Tongue (tissue), 2 donors: ENCODE data around the gene NR6A1. TPM values are rescaled to one million over a fixed set of nuclear protein-coding genes. Genes with fewer than 3 reads are reported as not detected.

Source experiments
- DNase-seq: peaks from one replicate; pipeline ENCODE4 v3.0.0-alpha.2; 2015
- total RNA-seq: library from RNA; depleted of rRNA; stranded (reverse); fragments of >200 nt; gene quantifications from one replicate; pipeline ENCODE4 v1.2.3, GENCODE V29; 2014

NR6A1 gene
- total RNA-seq = 1.0 TPM

- DNase-seq = peak; percentile 99
Observed at GRCh38 chr9:124771021-124771866, at the start of gene NR6A1. Gene NR6A1, minus strand, starts transcription at chr9:124771311.

- no peak for DNase-seq
Observed at GRCh38 chr9:124818431-124819281, 47.5 kb upstream of the NR6A1 start.

DNA sequence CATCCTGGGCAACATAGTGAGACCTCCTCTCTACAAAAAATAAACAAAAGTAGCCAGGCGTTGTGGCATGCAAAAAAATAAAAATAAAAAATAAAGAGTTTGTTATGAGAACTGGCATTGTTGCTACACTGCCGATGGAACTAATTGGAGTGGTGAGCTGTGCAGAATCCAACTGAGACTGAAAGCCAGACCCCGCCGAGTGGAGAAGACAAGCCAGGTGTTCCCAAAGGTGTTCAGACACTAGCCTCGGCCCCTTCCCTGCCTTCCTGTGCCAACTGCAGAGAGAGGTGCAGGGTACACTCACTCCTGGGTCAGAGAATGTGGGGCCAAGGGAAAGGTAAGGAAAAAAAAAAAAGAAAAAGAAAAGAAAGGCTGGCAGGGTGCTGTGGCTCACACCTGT, 44.5 kb upstream of the NR6A1 start:
- no peak for DNase-seq

DNA sequence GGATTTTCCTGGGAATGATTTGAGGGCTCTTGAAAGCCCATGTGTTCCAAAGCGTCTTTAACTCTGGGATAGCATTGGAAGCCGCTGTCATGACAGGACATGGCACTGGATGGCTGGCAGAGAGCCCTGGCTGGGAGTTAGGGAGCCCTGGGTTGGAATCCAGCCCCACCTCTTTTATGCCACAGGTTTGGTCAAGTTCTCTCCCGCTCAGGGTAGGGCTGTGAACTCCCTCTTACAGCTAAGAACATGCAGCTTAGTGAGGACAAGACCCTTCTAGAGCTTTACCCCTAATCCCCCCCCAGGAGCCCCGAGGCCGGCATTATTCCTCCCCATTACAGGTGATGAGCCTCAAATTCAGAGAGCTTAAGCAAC, 43.0 kb upstream of the NR6A1 start:
- peak; percentile 45 for DNase-seq

- no peak for DNase-seq
Observed at GRCh38 chr9:124813501-124814163, 42.5 kb upstream of the NR6A1 start.

- no peak for DNase-seq
Observed at GRCh38 chr9:124813041-124813440, 41.9 kb upstream of the NR6A1 start.

DNA sequence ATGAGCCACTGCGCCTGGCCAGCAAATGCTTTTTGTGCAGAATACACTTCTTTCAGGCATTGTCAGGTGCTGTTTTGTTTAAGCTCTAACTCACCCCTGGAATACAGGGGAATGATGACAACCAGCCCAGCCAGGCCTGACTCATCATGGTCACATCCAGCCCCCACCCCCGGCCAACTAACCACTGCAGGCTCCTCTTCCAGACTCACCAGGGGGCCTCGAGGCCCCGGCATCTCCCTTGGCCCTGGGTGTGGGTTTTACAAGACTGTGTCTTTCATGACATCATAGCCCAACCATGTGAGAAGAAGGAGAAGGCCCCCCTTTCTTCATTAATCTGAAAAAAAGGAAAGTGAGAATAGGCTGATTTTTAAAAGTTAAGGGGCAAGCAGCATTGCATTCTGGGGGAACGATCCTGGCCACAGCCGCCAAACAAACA, 41.3 kb upstream of the NR6A1 start:
- peak; percentile 83 for DNase-seq

- DNase-seq = peak; percentile 89
Observed at GRCh38 chr9:124810663-124811355, 39.7 kb upstream of the NR6A1 start.

- DNase-seq = no peak
Observed at GRCh38 chr9:124809741-124810500, 38.8 kb upstream of the NR6A1 start.

GRCh38 chr9:124809211-124809610, 38.1 kb upstream of the NR6A1 start:
- no peak for DNase-seq

GRCh38 chr9:124808246-124808956, 37.3 kb upstream of the NR6A1 start:
- no peak for DNase-seq

DNA sequence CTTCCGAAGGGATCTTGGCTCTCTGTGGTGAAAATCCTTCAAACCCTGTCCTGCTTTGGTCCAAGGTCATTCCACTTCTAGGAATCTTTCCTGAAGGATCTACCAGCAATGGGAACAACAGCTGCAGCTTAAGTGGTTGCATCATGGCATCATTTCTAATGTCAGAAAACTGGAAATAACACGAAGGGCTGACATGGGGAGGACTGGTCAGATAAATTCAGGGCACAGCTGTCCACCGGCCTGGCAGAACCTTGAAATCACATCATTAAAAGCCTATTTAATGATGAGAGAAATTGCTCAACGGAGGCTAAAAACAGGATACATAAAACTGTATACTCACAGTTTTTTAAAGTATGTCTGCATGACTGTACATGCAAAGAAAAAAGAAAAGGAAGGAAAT, 34.1 kb upstream of the NR6A1 start:
- DNase-seq = peak; percentile 85

- DNase-seq = no peak
Observed at GRCh38 chr9:124803911-124804310, 32.8 kb upstream of the NR6A1 start.

DNA sequence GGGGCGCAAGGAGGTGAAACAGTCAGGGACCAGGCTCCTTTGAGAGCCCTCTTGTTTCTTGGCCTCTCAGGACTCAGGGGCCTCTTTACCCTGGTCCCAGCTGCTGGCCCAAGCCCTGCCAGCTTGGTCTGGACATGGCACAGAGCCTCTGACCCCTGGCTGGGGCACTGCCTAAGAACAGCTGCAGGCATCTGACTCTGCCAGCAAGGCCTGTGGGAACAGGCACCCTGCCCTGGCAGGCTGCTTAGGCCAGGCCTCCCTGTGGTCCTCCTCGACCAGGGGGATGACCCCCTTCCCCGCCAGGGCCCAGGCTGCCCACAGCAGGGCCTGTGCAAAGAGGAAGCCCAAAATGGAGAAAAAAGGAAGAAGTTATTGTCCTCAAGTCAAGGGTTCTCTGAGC, 31.3 kb upstream of the NR6A1 start:
- peak; percentile 47 for DNase-seq

DNA sequence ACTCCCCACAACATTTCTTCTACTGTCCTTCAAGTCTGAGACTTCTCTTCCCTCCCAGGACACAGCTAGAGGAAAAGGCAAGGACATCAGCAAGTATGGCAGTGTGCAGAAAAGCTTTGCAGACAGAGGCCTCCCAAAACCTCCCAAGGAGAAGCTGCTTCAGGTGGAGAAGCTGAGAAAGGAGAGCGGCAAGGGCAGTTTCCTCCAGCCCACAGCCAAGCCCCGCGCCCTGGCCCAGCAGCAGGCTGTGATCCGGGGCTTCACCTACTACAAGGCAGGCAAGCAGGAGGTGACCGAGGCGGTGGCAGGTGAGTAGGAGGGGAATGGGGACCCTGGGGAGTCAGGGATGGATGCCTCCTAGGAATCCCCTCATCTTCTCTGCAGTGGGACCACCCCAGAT, 30.2 kb upstream of the NR6A1 start:
- DNase-seq = no peak

- peak; percentile 54 for DNase-seq
Observed at GRCh38 chr9:124800306-124801259, 29.5 kb upstream of the NR6A1 start.

DNA sequence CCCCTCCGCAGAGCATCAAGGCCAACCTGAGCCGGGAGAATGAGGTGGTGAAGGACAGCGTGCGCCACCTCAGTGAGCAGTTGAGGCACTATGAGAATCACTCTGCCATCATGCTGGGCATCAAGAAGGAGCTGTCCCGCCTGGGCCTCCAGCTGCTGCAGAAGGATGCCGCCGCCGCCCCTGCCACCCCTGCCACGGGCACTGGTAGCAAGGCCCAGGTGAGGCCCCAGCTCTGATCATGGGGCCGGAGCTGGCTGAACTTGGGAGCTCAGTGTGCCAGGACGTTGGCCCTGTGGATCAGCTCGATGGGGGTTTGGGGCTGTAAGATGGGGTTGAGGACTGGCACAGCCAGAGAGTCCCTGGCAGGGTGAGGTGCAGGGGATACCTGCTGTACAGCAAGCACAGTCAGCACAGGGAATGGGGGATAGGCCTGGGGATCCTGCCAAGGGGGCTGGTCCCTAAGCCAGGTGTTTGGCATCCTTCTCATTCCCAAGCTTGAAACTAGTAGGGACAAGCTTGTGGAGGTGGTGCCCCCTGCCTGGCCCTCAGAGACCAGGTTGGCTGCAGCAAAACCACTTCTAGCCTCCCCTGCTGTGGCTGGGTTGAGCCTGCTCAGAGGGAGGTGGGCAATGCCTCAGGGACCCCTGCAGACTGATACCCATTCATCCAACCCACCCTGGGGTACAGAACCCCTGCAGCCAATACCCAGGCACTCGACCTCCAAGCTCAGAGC, 28.3 kb upstream of the NR6A1 start:
- DNase-seq = no peak

DNA sequence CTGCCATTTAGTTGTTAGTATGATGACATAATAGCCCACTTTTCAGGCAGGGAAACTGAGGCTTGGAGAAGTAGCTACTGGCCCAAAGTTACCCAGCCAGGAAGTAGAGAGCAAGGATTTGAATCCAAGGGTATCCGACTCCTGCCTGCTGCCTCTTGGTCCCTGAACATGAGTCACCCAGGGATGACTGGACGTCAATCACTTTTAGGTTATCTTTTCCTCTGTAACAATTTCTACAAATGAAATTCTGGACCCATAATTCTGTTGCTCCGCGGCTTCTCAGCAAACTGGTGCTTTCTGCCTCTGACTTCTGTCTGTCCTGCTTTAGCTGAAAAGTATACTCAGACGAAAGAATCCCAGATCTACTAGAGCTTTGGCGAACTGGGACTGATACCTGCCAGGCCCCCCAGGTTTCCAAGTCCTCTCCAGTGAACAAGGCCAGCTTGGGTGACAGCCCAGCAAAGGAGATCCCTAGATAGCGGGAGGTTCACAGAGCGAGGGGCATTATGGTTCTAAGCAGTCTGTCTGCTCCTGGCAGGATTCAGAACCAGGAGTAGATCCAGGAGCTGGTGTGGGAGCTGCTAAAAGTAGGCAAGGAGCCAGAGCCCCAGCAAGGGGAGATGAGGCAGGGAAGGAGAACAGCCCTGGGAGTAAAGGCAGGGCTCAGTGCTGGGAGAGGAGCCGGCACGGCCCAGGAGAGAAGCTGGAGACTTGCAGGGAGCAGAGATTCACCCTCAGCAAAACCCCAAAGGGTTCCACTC, 26.4 kb upstream of the NR6A1 start:
- DNase-seq = peak; percentile 57
